KMS-11 (cell line): ENCODE results near the gene TBC1D30.

Experiments
- H2AFZ ChIP-seq: fragments of 200-600 bp; sonication (generic); 2 replicates; pipeline ENCODE4 v1.6.1; 2016; ENCODE audit warnings: antibody characterized with exemption, mixed run types, low read depth
- H3K27ac ChIP-seq: fragments of 200-600 bp; sonication (generic); 2 replicates; pipeline ENCODE4 v1.6.1; 2016; ENCODE audit warnings: mild to moderate bottlenecking, mixed run types
- H3K27me3 ChIP-seq: fragments of 200-600 bp; sonication (generic); 2 replicates; pipeline ENCODE4 v1.6.1; 2017; ENCODE audit warnings: mild to moderate bottlenecking, low read depth, mixed run types, moderate library complexity; ENCODE audit not compliant: insufficient read depth
- H3K36me3 ChIP-seq: fragments of 200-600 bp; sonication (generic); 2 replicates; pipeline ENCODE4 v1.6.1; 2017; ENCODE audit warnings: mild to moderate bottlenecking, mixed run types; ENCODE audit not compliant: insufficient read depth
- H3K4me1 ChIP-seq: fragments of 200-600 bp; sonication (generic); 2 replicates; pipeline ENCODE4 v1.6.1; 2016; ENCODE audit warnings: mild to moderate bottlenecking, low read depth, mixed run types; ENCODE audit not compliant: poor library complexity, severe bottlenecking
- H3K4me2 ChIP-seq: fragments of 200-600 bp; sonication (generic); 2 replicates; pipeline ENCODE4 v1.7.0; 2016; ENCODE audit warnings: mild to moderate bottlenecking, mixed run types
- H3K4me3 ChIP-seq: fragments of 200-600 bp; sonication (generic); IDR thresholded peaks from 2 replicates; pipeline ENCODE4 v1.6.1; 2017; ENCODE audit warnings: low read depth, low read length, mixed read lengths; ENCODE audit not compliant: insufficient read depth
- H3K79me2 ChIP-seq: fragments of 200-600 bp; sonication (generic); 2 replicates; pipeline ENCODE4 v1.6.1; 2016; ENCODE audit warnings: low read depth, mixed run types; ENCODE audit not compliant: insufficient read depth
- H3K9ac ChIP-seq: fragments of 200-600 bp; sonication (generic); 2 replicates; pipeline ENCODE4 v1.6.1; 2016; ENCODE audit warnings: mild to moderate bottlenecking, mixed run types
- H4K20me1 ChIP-seq: fragments of 200-600 bp; sonication (generic); 2 replicates; pipeline ENCODE4 v1.6.1; 2016; ENCODE audit warnings: mild to moderate bottlenecking, mixed run types; ENCODE audit not compliant: insufficient read depth
- CTCF ChIP-seq: fragments of 200-600 bp; sonication (generic); conservative IDR thresholded peaks from 2 replicates; pipeline ENCODE4 v1.6.1; 2017; ENCODE audit warnings: low read depth, mild to moderate bottlenecking, antibody characterized with exemption, low read length, moderate library complexity, mixed read lengths

The TBC1D30 gene

GRCh38 chr12:64911912-64912311 is 87.5 kb downstream of the TBC1D30 start:
- no peak overlapping the region for H3K27ac ChIP-seq
- H3K36me3 ChIP-seq = no peaks in the 10 kb centered on the region
- no peaks in the 10 kb centered on the region for H3K27me3 ChIP-seq
- H4K20me1 ChIP-seq = no peaks in the 10 kb centered on the region
- no peak overlapping the region for H2AFZ ChIP-seq
- no peaks in the 10 kb centered on the region for H3K79me2 ChIP-seq
- H3K4me2 ChIP-seq = no peak overlapping the region
- TF ChIP-seq CTCF = no peak
- no peak overlapping the region for H3K4me3 ChIP-seq
- H3K9ac ChIP-seq = no peak overlapping the region
- H3K4me1 ChIP-seq = no peaks in the 10 kb centered on the region

GRCh38 chr12:64912516-64913255 is 88.2 kb downstream of the TBC1D30 start:
- no peak overlapping the region for H3K4me2 ChIP-seq
- no peaks in the 10 kb centered on the region for H3K4me1 ChIP-seq
- H2AFZ ChIP-seq = no peak overlapping the region
- H3K36me3 ChIP-seq = no peaks in the 10 kb centered on the region
- H3K79me2 ChIP-seq = no peaks in the 10 kb centered on the region
- H3K4me3 ChIP-seq = no peak overlapping the region
- H3K27ac ChIP-seq = no peak overlapping the region
- H3K27me3 ChIP-seq = no peaks in the 10 kb centered on the region
- H3K9ac ChIP-seq = no peak overlapping the region
- TF ChIP-seq CTCF = no peak
- no peaks in the 10 kb centered on the region for H4K20me1 ChIP-seq

- no peaks in the 10 kb centered on the region for H3K27me3 ChIP-seq
- H2AFZ ChIP-seq = no peak overlapping the region
- no peak overlapping the region for H3K27ac ChIP-seq
- H4K20me1 ChIP-seq = no peaks in the 10 kb centered on the region
- H3K9ac ChIP-seq = no peak overlapping the region
- H3K4me1 ChIP-seq = no peaks in the 10 kb centered on the region
- H3K36me3 ChIP-seq = no peaks in the 10 kb centered on the region
- H3K4me2 ChIP-seq = no peak overlapping the region
- no peaks in the 10 kb centered on the region for H3K79me2 ChIP-seq
- no peak overlapping the region for H3K4me3 ChIP-seq
- TF ChIP-seq CTCF = no peak
These were observed 90.8 kb downstream of the TBC1D30 start for GRCh38 chr12:64915242-64915641.

- no peak for TF ChIP-seq CTCF
- H4K20me1 ChIP-seq = no peaks in the 10 kb centered on the region
- H3K79me2 ChIP-seq = no peaks in the 10 kb centered on the region
- no peaks in the 10 kb centered on the region for H3K36me3 ChIP-seq
- no peak overlapping the region for H3K4me2 ChIP-seq
- no peaks in the 10 kb centered on the region for H3K27me3 ChIP-seq
- no peak overlapping the region for H3K4me3 ChIP-seq
- H3K9ac ChIP-seq = no peak overlapping the region
- no peak overlapping the region for H3K27ac ChIP-seq
- H2AFZ ChIP-seq = no peak overlapping the region
- H3K4me1 ChIP-seq = no peaks in the 10 kb centered on the region
These were observed 92.2 kb downstream of the TBC1D30 start for GRCh38 chr12:64916411-64917261.
